K562 (cell line): Measurements from ENCODE around the gene RGS9BP. TPM values are rescaled to one million over a fixed set of nuclear protein-coding genes. Genes with fewer than 3 reads are reported as not detected.

Source experiments
- BRD4 ChIP-seq: fragments of 200-600 bp; sonication (generic); IDR thresholded peaks from 2 replicates; pipeline ENCODE4 v1.6.1; 2017; ENCODE audit warnings: inconsistent platforms
- CBX8 ChIP-seq: fragments of 200-600 bp; sonication (generic); IDR thresholded peaks from 2 replicates; pipeline ENCODE4 v1.6.1; 2012; ENCODE audit warnings: borderline replicate concordance, mixed run types, low read depth, mild to moderate bottlenecking, moderate library complexity, mixed read lengths, low read length, control low read depth, inconsistent platforms; ENCODE audit not compliant: poor library complexity, severe bottlenecking; ENCODE audit errors: extremely low read depth
- CHD1 ChIP-seq: fragments of 200-600 bp; sonication (generic); IDR thresholded peaks from one replicate; pipeline ENCODE4 v1.6.1; 2012; ENCODE audit warnings: mild to moderate bottlenecking, moderate library complexity, low read length, inconsistent platforms
- EGR1 ChIP-seq: fragments of 450-650 bp; conservative IDR thresholded peaks from 2 replicates; pipeline ENCODE4 v1.6.1; 2017; ENCODE audit warnings: mild to moderate bottlenecking
- MTA1 ChIP-seq: fragments of 450-650 bp; IDR thresholded peaks from 2 replicates; pipeline ENCODE4 v1.6.1; 2017; ENCODE audit warnings: borderline replicate concordance
- POU5F1 ChIP-seq: fragments of 150-350 bp; IDR thresholded peaks from 2 replicates; pipeline ENCODE4 v1.6.1; 2014; ENCODE audit warnings: borderline replicate concordance, low read length, low read depth, mild to moderate bottlenecking; ENCODE audit not compliant: partially characterized antibody
- SIRT6 ChIP-seq: IDR thresholded peaks from one replicate; pipeline ENCODE4 v1.6.1; 2012; ENCODE audit warnings: low read depth, mild to moderate bottlenecking, control low read depth, inconsistent platforms, low read length, moderate library complexity
- SMARCB1 ChIP-seq: IDR thresholded peaks from 2 replicates; pipeline ENCODE4 v1.6.1; 2011; ENCODE audit warnings: improper control_type of control experiment, low read depth; ENCODE audit not compliant: insufficient read length
- SPI1 ChIP-seq: IDR thresholded peaks from 2 replicates; pipeline ENCODE4 v1.6.1; 2011; ENCODE audit warnings: low read depth, low read length, control low read depth, borderline replicate concordance
- ZBTB17 ChIP-seq: fragments of 450-650 bp; formaldehyde crosslinking; IDR thresholded peaks from 2 replicates; pipeline ENCODE4 v1.4.0; 2020; ENCODE audit warnings: mild to moderate bottlenecking
- ZFP36 ChIP-seq: fragments of 150-350 bp; IDR thresholded peaks from 2 replicates; pipeline ENCODE4 v1.6.1; 2018; ENCODE audit warnings: low read length, low read depth; ENCODE audit not compliant: partially characterized antibody
- ZNF124 ChIP-seq: sonication (generic); formaldehyde crosslinking; IDR thresholded peaks from 2 replicates; pipeline ENCODE4 v1.8.1; 2022; ENCODE audit warnings: missing genetic modification reagents
- ZNF354B ChIP-seq: fragments of 250-450 bp; sonication (Bioruptor Pico); IDR thresholded peaks from 2 replicates; pipeline ENCODE4 v1.4.0; 2020
- polyA plus RNA-seq, 8 experiments: library from polyadenylated mRNA; depleted of rRNA in 4 of 8; stranded (reverse) in 5 of 8; unstranded in 3 of 8; fragments of >200 nt; fragmentation: Nextera tagmentation in 2 of 8; fragmentation: Illumina TruSeq in 1 of 8; extraction: Ambion mirVana in 2 of 8; extraction: Trizol in 1 of 8; gene quantifications; 2 replicates each; pipeline versions ENCODE4 v1.2.1 to v1.2.3, GENCODE V29; 2011 to 2014; ENCODE audit warnings: inconsistent platforms in 1 of 8, missing spikeins in 1 of 8
- total RNA-seq, 7 experiments: library from RNA; depleted of rRNA in 6 of 7; stranded (reverse); fragments of >200 nt in 6 of 7; fragmentation: Illumina TruSeq in 2 of 7; extraction: Trizol in 2 of 7; gene quantifications; 2 replicates each; pipeline versions ENCODE4 v1.2.1 to v1.2.3, GENCODE V29; 2011 to 2021; ENCODE audit warnings: low replicate concordance in 1 of 7
- TF ChIP-seq, protein P1 (sequence below): fragments of 450-650 bp; IDR thresholded peaks from 2 replicates; pipeline ENCODE4 v1.6.1; 2017; ENCODE audit warnings: mild to moderate bottlenecking, moderate library complexity
- TF ChIP-seq, protein P2 (sequence below): fragments of 450-650 bp; IDR thresholded peaks from 2 replicates; pipeline ENCODE4 v1.6.1; 2016
- TF ChIP-seq, protein P3 (sequence below), 3 experiments: IDR thresholded peaks in 2 of 3; conservative IDR thresholded peaks in 1 of 3; 2 replicates each; pipeline ENCODE4 v1.5.1; 2011 to 2012; ENCODE audit warnings: low read length in 3 of 3, mild to moderate bottlenecking in 3 of 3, control low read depth in 2 of 3, improper control_type of control experiment in 1 of 3, inconsistent platforms in 1 of 3, low read depth in 1 of 3, mixed read lengths in 1 of 3, moderate library complexity in 1 of 3; ENCODE audit not compliant: insufficient read depth in 2 of 3
- TF ChIP-seq, protein P4 (sequence below): IDR thresholded peaks from 3 replicates; pipeline ENCODE4 v1.6.1; 2011; ENCODE audit warnings: borderline replicate concordance, mild to moderate bottlenecking, moderate library complexity; ENCODE audit not compliant: insufficient read length; ENCODE audit errors: extremely low read depth
- TF ChIP-seq, protein P5 (sequence below): sonication (generic); IDR thresholded peaks from 2 replicates; pipeline ENCODE4 v1.6.1; 2016
- TF ChIP-seq, protein P6 (sequence below): sonication (generic); formaldehyde crosslinking; IDR thresholded peaks from 2 replicates; pipeline ENCODE4 v1.5.0; 2020; ENCODE audit warnings: missing genetic modification reagents

The RGS9BP gene
- total and polyA plus RNA-seq, 9 of the 15 experiments (the other 6 are each of a cell fraction or from before 2014, with no cell fraction given), result 0.03 to 1.3 (median 0.49) TPM

DNA sequence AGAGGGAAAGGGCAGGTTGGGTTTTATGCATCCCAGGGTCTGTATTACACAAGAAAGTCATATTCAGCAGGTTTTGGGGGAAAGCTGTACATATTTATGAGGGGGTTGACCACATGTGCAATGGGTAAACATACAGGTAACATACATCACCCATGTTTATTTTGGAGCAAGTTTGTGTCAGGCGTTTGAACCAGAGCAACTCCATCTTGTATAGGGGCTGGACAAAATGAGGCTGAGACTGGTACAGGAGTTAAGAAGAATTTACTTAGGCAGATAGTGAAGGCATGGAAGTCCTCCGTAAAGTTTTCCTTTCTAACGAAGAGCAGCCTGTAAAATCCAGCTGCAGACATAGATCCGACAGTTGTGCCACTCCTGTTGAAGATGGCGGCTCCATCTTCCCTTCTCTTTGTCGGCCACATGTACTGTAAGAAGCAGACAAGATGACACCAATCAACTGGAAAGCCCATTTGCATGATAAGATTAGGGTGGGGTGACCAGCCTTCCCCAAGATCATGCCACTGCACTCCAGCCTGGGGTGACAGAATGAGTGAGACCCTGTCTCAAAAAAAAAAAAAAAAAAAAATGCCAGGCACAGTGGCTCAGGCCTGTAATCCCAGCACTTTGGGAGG, 11.3 kb downstream of the RGS9BP start (continued):
- TF ChIP-seq, protein P1, sequence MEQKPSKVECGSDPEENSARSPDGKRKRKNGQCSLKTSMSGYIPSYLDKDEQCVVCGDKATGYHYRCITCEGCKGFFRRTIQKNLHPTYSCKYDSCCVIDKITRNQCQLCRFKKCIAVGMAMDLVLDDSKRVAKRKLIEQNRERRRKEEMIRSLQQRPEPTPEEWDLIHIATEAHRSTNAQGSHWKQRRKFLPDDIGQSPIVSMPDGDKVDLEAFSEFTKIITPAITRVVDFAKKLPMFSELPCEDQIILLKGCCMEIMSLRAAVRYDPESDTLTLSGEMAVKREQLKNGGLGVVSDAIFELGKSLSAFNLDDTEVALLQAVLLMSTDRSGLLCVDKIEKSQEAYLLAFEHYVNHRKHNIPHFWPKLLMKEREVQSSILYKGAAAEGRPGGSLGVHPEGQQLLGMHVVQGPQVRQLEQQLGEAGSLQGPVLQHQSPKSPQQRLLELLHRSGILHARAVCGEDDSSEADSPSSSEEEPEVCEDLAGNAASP, result no peak
- TF ChIP-seq, protein P2, sequence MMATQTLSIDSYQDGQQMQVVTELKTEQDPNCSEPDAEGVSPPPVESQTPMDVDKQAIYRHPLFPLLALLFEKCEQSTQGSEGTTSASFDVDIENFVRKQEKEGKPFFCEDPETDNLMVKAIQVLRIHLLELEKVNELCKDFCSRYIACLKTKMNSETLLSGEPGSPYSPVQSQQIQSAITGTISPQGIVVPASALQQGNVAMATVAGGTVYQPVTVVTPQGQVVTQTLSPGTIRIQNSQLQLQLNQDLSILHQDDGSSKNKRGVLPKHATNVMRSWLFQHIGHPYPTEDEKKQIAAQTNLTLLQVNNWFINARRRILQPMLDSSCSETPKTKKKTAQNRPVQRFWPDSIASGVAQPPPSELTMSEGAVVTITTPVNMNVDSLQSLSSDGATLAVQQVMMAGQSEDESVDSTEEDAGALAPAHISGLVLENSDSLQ, result no peak
- TF ChIP-seq ZNF124 (CRISPR knock-in tag), result no peak
- TF ChIP-seq BRD4, result no peak
- TF ChIP-seq SMARCB1, result no peak
- no peak for TF ChIP-seq CBX8
- no peak for TF ChIP-seq CHD1
- TF ChIP-seq MTA1, result no peak
- TF ChIP-seq, protein P3, sequence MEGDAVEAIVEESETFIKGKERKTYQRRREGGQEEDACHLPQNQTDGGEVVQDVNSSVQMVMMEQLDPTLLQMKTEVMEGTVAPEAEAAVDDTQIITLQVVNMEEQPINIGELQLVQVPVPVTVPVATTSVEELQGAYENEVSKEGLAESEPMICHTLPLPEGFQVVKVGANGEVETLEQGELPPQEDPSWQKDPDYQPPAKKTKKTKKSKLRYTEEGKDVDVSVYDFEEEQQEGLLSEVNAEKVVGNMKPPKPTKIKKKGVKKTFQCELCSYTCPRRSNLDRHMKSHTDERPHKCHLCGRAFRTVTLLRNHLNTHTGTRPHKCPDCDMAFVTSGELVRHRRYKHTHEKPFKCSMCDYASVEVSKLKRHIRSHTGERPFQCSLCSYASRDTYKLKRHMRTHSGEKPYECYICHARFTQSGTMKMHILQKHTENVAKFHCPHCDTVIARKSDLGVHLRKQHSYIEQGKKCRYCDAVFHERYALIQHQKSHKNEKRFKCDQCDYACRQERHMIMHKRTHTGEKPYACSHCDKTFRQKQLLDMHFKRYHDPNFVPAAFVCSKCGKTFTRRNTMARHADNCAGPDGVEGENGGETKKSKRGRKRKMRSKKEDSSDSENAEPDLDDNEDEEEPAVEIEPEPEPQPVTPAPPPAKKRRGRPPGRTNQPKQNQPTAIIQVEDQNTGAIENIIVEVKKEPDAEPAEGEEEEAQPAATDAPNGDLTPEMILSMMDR (IDR thresholded peaks at IDR 0.05 in 2 of 3, conservative IDR thresholded peaks at IDR 0.05 in 1 of 3; ENCODE audit: insufficient read depth in 2 of 3, low read depth in 1 of 3, low read length in 3 of 3), result no peak
- TF ChIP-seq, protein P4, sequence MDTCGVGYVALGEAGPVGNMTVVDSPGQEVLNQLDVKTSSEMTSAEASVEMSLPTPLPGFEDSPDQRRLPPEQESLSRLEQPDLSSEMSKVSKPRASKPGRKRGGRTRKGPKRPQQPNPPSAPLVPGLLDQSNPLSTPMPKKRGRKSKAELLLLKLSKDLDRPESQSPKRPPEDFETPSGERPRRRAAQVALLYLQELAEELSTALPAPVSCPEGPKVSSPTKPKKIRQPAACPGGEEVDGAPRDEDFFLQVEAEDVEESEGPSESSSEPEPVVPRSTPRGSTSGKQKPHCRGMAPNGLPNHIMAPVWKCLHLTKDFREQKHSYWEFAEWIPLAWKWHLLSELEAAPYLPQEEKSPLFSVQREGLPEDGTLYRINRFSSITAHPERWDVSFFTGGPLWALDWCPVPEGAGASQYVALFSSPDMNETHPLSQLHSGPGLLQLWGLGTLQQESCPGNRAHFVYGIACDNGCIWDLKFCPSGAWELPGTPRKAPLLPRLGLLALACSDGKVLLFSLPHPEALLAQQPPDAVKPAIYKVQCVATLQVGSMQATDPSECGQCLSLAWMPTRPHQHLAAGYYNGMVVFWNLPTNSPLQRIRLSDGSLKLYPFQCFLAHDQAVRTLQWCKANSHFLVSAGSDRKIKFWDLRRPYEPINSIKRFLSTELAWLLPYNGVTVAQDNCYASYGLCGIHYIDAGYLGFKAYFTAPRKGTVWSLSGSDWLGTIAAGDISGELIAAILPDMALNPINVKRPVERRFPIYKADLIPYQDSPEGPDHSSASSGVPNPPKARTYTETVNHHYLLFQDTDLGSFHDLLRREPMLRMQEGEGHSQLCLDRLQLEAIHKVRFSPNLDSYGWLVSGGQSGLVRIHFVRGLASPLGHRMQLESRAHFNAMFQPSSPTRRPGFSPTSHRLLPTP, result no peak
- TF ChIP-seq ZNF354B (CRISPR knock-in tag), result peak; percentile 77; the same call in 1 of the 2 replicates
- TF ChIP-seq EGR1, result no peak
- peak; percentile 88 for TF ChIP-seq ZBTB17 (CRISPR knock-in tag)
- no peak for TF ChIP-seq ZFP36
- TF ChIP-seq, protein P5, sequence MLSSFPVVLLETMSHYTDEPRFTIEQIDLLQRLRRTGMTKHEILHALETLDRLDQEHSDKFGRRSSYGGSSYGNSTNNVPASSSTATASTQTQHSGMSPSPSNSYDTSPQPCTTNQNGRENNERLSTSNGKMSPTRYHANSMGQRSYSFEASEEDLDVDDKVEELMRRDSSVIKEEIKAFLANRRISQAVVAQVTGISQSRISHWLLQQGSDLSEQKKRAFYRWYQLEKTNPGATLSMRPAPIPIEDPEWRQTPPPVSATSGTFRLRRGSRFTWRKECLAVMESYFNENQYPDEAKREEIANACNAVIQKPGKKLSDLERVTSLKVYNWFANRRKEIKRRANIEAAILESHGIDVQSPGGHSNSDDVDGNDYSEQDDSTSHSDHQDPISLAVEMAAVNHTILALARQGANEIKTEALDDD, result no peak
- TF ChIP-seq SPI1, result no peak
- no peak for TF ChIP-seq POU5F1
- TF ChIP-seq, protein P6, sequence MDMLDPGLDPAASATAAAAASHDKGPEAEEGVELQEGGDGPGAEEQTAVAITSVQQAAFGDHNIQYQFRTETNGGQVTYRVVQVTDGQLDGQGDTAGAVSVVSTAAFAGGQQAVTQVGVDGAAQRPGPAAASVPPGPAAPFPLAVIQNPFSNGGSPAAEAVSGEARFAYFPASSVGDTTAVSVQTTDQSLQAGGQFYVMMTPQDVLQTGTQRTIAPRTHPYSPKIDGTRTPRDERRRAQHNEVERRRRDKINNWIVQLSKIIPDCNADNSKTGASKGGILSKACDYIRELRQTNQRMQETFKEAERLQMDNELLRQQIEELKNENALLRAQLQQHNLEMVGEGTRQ, result no peak
- no peak for TF ChIP-seq SIRT6
